HEK293T (cell line): ENCODE results near the gene DPP7.
A peak's percentile ranks its signal among the peaks of the same experiment; 100 is the strongest.

Experiments used
- CTCF ChIA-PET: fragments of 350-600 bp; formaldehyde crosslinking; extraction: SDS; loops from one replicate; lab custom pipeline; 2021; ENCODE audit warnings: antibody characterized with exemption, inconsistent platforms; lab: Yijun Ruan, JAX
- POLR2A ChIA-PET: fragments of 350-600 bp; formaldehyde crosslinking; extraction: SDS; loops from one replicate; lab custom pipeline; 2020; ENCODE audit warnings: antibody characterized with exemption, inconsistent platforms; lab: Yijun Ruan, JAX
- DNase-seq: peaks from one replicate; pipeline ENCODE4 v3.0.0; 2012; ENCODE audit warnings: mixed read lengths; ENCODE audit errors: extremely low spot score
- BHLHE40 ChIP-seq: fragments of 450-650 bp; IDR thresholded peaks from 2 replicates; pipeline ENCODE4 v1.6.1; 2016; ENCODE audit warnings: mild to moderate bottlenecking, moderate library complexity, borderline replicate concordance
- CTBP1 ChIP-seq: fragments of 450-650 bp; IDR thresholded peaks from 2 replicates; pipeline ENCODE4 v1.6.1; 2016; ENCODE audit warnings: borderline replicate concordance
- ELF4 ChIP-seq: fragments of 450-650 bp; IDR thresholded peaks from 2 replicates; pipeline ENCODE4 v1.6.1; 2017; ENCODE audit warnings: antibody characterized with exemption
- FOXA1 ChIP-seq: fragments of 450-650 bp; IDR thresholded peaks from 2 replicates; pipeline ENCODE4 v1.6.1; 2016; ENCODE audit warnings: mild to moderate bottlenecking
- FOXK2 ChIP-seq: fragments of 450-650 bp; IDR thresholded peaks from 2 replicates; pipeline ENCODE4 v1.6.1; 2016; ENCODE audit warnings: mild to moderate bottlenecking
- FOXM1 ChIP-seq: fragments of 450-650 bp; IDR thresholded peaks from 2 replicates; pipeline ENCODE4 v1.6.1; 2017; ENCODE audit warnings: mild to moderate bottlenecking, borderline replicate concordance
- HDGF ChIP-seq: fragments of 450-650 bp; IDR thresholded peaks from 2 replicates; pipeline ENCODE4 v1.6.1; 2017; ENCODE audit warnings: antibody characterized with exemption, borderline replicate concordance
- L3MBTL2 ChIP-seq: fragments of 450-650 bp; conservative IDR thresholded peaks from 2 replicates; pipeline ENCODE4 v1.6.1; 2016; ENCODE audit warnings: mild to moderate bottlenecking
- LEF1 ChIP-seq: fragments of 450-650 bp; IDR thresholded peaks from 2 replicates; pipeline ENCODE4 v1.6.1; 2017; ENCODE audit warnings: mild to moderate bottlenecking, borderline replicate concordance
- NFRKB ChIP-seq: fragments of 450-650 bp; IDR thresholded peaks from 2 replicates; pipeline ENCODE4 v1.6.1; 2016; ENCODE audit warnings: mild to moderate bottlenecking, moderate library complexity
- PKNOX1 ChIP-seq: fragments of 450-650 bp; IDR thresholded peaks from 2 replicates; pipeline ENCODE4 v1.6.1; 2016
- SP1 ChIP-seq: fragments of 450-650 bp; IDR thresholded peaks from 2 replicates; pipeline ENCODE4 v1.6.1; 2017
- SUZ12 ChIP-seq: fragments of 450-650 bp; IDR thresholded peaks from 2 replicates; pipeline ENCODE4 v1.6.1; 2016; ENCODE audit warnings: mild to moderate bottlenecking
- TARDBP ChIP-seq: fragments of 450-650 bp; IDR thresholded peaks from 2 replicates; pipeline ENCODE4 v1.6.1; 2016
- ZNF384 ChIP-seq: fragments of 450-650 bp; IDR thresholded peaks from 2 replicates; pipeline ENCODE4 v1.6.1; 2016

DPP7 gene

GRCh38 chr9:137080260-137081122 is 34.0 kb downstream of the DPP7 start:
- POLR2A ChIA-PET = no interaction called here
- TF ChIP-seq FOXA1 (no peak), ZNF384 (no peak), PKNOX1 (no peak), TARDBP (no peak), FOXK2 (no peak), HDGF (no peak), L3MBTL2 (no peak), FOXM1 (no peak), SUZ12 (no peak), SP1 (no peak), BHLHE40 (no peak), CTBP1 (no peak), LEF1 (no peak)

GRCh38 chr9:137079401-137079787 is 35.1 kb downstream of the DPP7 start:
- no peak for TF ChIP-seq NFRKB
- TF ChIP-seq SP1 = no peak
- ChIA-PET CTCF (no interaction called here), POLR2A (no interaction called here)
- no peak for DNase-seq

More at GRCh38 chr9:137080260-137081122, 34.0 kb downstream of the DPP7 start:
- DNase-seq = no peak
- CTCF ChIA-PET = interaction anchor here (0.7 to 1.8 kb wide), 2 partner anchors 13 to 219 kb away, joined by 4 to 5 read pairs; no protein-coding TSS in a partner anchor

GRCh38 chr9:137078701-137079400 is 35.7 kb downstream of the DPP7 start:
- POLR2A ChIA-PET = no interaction called here
- TF ChIP-seq SP1 = no peak
- TF ChIP-seq FOXK2 = no peak
- TF ChIP-seq PKNOX1 = no peak
- CTCF ChIA-PET = no interaction called here
- no peak for DNase-seq

GRCh38 chr9:137077758-137078693 is 36.5 kb downstream of the DPP7 start:
- ChIA-PET POLR2A (interaction anchor here (2.5 kb wide), 1 partner anchor 8 kb away, joined by 15 read pairs; the partner anchor contains the start of gene MAN1B1), CTCF (interaction anchor here (1.0 to 1.7 kb wide), 2 partner anchors 8 to 10 kb away, joined by 3 to 7 read pairs; no protein-coding TSS in a partner anchor)
- TF ChIP-seq BHLHE40 = no peak
- no peak for TF ChIP-seq L3MBTL2
- no peak for TF ChIP-seq HDGF
- no peak for TF ChIP-seq ELF4
- TF ChIP-seq FOXA1 = no peak
- no peak for TF ChIP-seq CTBP1
- TF ChIP-seq SUZ12 = no peak
- TF ChIP-seq LEF1 = no peak
- no peak for TF ChIP-seq NFRKB
- TF ChIP-seq TARDBP = no peak
- no peak for TF ChIP-seq FOXM1
- no peak for DNase-seq

- POLR2A ChIA-PET = interaction anchor here (2.5 kb wide), 1 partner anchor 9 kb away, joined by 15 read pairs; the partner anchor contains the start of gene MAN1B1
- peak; percentile 64 for DNase-seq
- CTCF ChIA-PET = interaction anchor here (1.0 to 1.7 kb wide), 4 partner anchors 9 to 31 kb away, joined by 3 to 7 read pairs (median 6); partner anchors contain the start of gene NPDC1
- peak; percentile 29; the same call in 1 of the 2 replicates for TF ChIP-seq FOXM1
- TF ChIP-seq L3MBTL2 = no peak
- no peak for TF ChIP-seq ZNF384
These were observed 37.4 kb downstream of the DPP7 start, which contains the start of gene UAP1L1 for GRCh38 chr9:137077010-137077747. TSS of gene UAP1L1 (plus strand) at chr9:137077517. CDS start at chr9:137077533, 16 bp downstream.

GRCh38 chr9:137076636-137077009 is 37.9 kb downstream of the DPP7 start:
- CTCF ChIA-PET = interaction anchor here (1.0 to 1.7 kb wide), 3 partner anchors 9 to 30 kb away, joined by 5 to 7 read pairs (median 6); partner anchors contain the start of gene NPDC1
- TF ChIP-seq LEF1 (no peak), SP1 (no peak)
- no peak for DNase-seq
- POLR2A ChIA-PET = interaction anchor here (2.5 kb wide), 1 partner anchor 10 kb away, joined by 15 read pairs; the partner anchor contains the start of gene MAN1B1
